GM19238 (cell line): ENCODE data around the gene HCK.

Experiments used
- DNase-seq: peaks from one replicate; pipeline ENCODE4 v3.0.0; 2011; ENCODE audit warnings: low spot score; ENCODE audit not compliant: insufficient read length

The HCK gene

DNA sequence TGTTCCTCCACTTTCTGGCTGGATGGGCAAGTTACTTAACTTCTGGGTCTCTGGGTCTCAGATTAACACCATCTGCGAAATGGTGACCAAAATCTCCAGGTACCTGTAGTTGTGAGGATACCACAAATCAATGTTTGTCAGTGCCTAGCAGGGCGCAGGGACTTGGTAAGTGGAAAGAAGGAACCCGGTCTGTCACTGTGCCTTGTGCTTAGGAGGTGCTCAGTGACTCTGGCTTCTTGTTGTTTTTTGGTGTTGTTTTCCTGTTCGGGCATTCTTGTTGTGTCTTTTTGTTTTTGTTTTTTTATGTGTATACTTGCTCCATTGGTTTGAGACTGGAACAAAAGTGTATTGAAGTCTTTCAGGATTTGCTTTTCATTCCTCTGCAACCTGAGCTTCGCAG, 75.3 kb downstream of the HCK start:
- no peak for DNase-seq

DNA sequence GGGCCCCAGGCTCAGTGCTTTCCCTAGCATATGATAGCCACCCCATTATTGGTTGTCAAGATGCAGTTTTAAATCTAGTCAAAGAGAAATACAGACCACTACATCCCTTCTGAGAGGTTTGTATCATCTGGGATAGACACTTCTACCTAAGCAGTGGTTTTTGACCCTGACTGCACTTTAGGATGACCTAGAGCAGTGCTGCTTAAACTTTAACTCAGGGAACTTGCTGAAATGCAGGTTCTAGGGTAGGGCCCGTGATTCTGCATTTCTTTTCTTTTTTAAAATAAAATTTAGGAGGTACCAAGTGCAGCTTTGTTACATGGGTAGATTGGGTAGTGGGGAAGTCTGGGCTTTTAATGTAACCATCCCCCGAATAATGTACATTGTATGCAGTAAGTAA, 76.1 kb downstream of the HCK start:
- DNase-seq, result no peak

DNA sequence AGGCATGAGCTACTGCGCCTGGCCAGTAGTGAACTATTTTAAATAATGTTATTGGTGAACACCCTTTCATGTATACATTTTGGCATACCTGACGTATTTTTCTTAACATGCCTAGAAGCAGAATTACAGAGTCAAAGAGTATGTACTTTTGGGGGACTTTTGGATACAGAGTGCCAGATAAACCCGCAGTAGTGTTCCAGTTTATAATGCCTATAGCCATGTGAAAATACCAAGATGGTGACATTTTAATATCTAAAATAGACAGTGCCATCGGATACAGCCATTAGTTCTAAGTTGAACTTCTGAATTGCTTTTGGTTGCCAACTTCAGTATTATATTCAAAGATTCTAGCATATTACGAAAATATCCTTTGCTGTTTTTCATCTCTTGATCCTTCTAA, 77.8 kb downstream of the HCK start:
- DNase-seq, result no peak

DNA sequence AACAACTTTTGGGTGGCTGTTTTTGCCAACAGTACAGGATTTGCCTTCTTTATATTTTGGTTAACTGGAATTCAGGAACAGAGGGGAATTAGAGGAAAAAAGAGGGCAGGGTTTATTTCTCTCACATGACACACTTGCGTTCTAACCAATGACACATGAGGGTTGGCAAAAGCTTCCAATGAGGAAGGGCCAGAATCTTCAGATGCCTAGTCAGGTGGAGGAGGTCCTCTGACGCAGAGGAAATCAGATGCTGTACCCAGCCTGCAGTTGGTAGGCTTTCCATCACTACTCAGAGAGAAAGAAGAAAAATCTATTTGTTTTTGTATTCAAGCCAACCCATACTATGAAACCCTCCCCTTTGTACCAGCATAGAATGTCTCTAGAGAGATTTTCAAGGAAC, 78.3 kb downstream of the HCK start:
- DNase-seq, result no peak

DNA sequence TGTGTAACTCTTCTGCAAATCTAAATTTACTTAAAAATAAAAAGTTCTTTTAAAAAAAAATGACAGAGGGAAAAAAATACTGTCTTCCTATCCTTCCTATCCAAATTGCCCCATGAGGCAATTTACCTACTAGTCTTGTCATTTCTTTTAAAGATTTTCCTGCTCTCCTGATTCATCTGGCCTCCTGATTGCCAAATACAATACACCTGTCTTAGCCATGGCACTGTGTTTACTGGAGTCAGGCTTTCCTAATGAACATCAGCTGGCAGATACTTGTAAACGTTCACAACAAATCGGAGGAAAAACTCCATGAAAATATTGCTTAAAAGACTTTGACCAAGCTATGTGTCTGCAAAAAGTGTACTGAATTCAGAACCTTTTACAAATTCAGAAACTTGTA, 78.9 kb downstream of the HCK start:
- DNase-seq, result no peak

DNA sequence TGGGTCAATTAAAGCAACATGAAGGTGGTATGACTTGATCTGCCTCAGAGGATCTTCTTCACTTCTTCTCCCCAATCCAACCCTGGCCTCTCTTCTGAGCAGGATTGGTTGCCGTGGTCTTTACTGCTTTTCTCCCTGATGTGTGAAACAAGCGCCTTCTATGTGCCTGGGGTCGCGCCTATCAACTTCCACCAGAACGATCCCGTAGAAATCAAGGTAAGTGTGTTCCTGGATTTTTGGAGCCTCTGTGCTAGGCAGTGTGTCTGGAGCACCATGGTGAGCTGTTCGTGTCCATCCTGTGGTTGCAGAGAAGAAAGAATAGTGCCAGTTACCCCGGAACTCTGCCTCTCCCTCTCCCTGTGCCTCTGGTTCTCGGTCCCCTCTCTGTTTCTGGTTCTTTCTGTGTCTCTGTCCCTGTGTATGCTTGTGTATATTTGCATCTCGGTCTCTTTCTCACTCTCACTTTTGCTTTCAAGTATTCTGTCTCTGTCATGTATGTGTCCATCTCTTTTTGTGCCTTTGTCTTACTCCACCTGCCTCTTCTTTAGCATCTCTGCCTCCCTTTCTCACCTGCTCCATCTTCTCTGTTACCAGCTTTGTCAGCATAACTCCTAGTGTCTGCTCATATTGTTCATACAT, 81.0 kb downstream of the HCK start:
- DNase-seq, result peak; percentile 30

DNA sequence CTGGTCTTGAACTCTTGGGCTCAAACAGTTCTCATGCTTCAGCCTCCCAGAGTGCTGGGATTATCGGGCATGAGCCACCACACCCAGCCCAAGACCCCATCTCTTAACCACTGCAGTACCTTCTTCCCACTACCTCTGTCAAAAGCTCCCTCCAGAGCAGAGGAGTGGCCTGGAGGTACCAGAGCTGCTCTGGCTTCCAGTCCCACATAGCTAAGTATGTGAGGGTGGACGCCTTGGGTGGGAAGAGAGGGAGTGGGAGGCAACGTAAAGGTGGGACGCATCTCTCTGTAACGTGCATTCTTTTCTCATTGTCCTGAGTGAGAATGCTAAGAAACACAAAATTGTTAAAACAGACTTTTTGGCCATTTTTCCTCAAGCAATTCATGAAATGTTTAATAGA, 82.0 kb downstream of the HCK start:
- DNase-seq, result no peak

DNA sequence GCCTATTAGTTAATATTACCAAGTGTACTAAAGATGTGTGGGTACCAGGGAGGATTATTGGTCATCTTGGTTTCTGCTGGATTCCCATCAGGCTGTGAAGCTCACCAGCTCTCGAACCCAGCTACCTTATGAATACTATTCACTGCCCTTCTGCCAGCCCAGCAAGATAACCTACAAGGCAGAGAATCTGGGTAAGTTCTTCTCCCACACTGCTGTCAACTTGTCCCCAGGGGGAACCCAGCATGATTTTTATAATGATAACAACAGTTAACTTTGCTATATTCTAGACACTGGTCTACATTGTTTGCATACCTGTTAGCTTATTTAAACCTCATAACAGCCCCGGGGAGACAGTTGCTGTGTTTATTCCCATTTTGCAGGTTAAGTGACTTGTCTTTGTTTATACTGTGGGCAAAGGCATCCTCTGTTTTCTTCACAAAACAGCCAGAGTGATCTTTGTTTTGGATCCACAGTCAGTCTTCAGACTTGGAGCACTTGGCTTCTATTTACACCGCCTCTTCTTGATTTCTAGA, 84.0 kb downstream of the HCK start:
- DNase-seq, result no peak

DNA sequence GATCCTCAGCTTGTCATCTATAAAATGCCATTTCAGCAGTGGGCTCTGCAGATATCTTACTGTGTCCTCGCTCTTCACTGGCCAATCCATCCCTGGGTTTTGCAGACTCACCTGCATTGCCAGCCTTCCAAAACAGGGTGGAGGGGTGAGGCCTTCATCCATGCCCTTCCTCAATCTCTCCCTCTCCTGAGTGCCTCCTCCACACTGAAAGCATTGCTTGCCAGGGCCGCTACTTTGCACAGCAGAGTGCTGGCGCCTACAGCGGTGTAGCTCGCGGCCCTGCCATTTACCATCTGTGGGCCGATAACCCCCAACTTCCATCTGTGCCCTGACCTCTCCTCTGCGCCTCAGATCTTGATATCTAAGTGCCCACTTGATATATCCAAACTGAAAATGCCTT, 86.9 kb downstream of the HCK start:
- no peak for DNase-seq

DNA sequence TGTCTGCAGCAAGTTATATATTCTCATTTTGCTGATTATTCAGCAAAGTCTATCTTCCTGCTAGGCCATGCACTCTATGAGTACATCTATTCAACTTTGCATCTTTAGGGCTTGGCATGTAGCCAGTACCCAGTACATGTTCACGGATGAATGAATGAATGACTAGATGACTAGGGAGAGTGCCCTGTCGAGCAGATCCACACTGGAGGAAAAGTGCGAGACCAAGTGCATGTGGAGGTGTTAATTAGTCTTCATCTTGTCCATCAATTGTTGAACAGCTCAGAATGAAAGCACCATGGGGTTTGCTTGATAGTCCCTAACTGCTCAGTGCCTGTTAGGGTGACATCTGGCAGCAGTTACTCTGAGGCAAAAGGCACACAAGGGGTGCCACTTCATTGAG, 87.9 kb downstream of the HCK start:
- no peak for DNase-seq

DNA sequence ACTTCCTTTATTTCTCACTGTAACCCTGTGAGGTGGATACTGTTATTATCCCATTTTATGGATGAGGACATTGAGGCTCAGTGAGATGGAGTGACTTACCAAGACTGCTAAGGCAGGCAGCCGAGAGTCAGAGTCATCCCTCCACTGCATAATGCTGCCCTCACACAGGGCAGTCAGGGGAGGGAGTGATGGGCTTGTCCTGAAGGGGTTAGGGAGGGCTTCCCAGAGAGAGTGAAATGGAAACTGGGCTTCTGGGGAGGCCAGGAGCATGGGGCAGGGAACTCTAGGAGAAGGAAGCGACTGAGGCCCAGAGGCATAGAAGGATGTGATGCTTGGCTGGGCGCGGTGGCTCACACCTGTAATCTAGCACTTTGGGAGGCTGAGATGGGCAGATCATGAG, 88.6 kb downstream of the HCK start:
- no peak for DNase-seq

DNA sequence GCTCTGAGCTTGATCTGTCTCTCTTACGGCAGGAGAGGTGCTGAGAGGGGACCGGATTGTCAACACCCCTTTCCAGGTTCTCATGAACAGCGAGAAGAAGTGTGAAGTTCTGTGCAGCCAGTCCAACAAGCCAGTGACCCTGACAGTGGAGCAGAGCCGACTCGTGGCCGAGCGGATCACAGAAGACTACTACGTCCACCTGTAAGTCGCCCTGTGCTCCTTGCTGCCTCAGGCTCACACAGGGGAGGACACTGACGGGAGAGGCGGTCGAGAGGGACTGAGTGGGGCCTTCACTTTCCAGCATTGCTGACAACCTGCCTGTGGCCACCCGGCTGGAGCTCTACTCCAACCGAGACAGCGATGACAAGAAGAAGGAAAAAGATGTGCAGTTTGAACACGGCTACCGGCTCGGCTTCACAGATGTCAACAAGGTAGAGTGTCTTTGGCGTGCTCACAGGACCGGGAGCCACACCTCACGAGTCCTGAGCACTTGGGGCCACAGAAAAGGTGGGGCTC, 89.5 kb downstream of the HCK start:
- no peak for DNase-seq

DNA sequence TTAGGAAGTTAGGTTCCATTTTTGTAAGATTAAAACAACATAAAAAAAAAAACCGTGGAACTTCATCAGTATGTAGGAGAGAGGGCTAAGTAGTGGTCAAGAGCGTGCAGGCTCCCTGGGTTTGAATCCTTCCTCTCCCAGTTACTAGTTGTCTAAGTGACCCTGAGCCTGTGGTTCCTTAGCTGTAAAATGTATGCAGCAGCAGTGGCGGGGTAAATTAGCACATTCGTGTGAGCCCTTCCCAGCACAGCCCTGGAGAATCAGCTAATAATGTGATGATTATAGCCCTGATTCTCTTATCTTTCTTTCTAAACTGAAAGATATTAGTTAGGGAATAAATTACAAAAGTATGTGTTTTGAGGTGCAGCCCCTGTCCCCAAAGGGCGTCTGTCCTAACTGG, 90.0 kb downstream of the HCK start:
- no peak for DNase-seq

DNA sequence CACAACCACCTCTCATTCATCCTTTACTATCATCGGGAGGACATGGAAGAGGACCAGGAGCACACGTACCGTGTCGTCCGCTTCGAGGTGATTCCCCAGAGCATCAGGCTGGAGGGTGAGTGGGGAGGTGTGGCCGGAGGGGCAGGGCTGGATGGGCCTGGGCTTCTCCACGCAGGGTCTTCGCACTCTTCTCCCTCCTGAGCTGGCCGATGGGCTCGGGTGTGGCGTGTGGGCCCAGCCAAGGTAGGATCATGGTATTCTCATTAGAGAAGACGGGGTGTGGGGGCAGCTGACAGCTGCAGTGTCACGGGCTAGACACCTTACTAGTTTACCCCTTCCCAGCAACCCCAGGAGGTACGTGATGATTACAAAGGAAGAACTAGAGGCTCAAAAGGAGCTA, 90.9 kb downstream of the HCK start:
- DNase-seq, result no peak

DNA sequence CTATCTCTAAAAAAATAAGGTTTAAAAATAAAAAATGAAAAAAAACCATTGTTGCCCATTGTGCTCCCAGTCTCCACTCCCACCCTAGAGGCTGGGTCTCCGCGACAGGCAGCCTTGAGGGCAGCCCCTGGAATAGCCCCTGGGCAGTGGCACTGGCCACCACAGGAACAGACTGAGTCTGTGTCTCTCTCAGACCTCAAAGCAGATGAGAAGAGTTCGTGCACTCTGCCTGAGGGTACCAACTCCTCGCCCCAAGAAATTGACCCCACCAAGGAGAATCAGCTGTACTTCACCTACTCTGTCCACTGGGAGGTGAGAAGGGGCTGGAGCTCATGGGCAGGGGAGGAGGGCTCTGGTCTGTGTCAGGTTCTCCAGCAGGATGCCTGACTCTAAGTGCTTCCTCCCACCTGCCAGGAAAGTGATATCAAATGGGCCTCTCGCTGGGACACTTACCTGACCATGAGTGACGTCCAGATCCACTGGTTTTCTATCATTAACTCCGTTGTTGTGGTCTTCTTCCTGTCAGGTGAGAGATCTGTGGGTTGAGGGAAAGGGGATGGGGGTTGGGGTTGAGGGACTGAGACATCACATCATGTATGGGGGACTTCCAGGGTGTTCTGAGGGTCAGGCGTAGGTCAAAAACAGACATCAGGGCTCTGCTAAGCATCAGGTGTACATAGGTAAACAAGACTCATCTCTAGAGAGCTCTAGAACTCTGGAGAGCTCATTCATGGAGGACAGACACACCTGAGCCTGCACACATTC, 93.0 kb downstream of the HCK start:
- DNase-seq, result no peak

DNA sequence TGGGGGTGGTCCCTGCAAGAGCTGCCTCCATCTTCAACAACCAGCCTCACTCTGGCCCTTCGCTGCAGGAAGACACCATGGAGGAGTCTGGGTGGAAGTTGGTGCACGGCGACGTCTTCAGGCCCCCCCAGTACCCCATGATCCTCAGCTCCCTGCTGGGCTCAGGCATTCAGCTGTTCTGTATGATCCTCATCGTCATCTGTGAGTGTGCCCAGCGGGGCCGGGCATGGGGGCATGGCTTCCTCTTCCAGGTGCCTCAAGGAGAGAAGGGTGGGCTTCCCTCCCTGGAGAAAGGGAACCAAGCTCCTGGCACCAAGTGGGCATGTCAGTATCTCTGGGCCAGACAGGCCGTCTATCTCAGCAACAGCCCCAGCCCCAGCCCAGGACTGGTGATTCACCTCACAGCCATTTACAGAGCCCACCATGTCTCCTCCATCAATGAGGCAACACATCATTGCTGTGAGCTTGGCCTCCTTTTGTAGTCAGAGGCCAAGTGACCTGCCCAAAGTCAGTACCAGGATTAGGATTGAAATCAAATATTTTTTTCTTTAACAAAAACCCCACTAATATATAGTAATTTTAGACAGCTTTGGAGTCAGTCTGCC, 97.6 kb downstream of the HCK start:
- DNase-seq, result no peak

DNA sequence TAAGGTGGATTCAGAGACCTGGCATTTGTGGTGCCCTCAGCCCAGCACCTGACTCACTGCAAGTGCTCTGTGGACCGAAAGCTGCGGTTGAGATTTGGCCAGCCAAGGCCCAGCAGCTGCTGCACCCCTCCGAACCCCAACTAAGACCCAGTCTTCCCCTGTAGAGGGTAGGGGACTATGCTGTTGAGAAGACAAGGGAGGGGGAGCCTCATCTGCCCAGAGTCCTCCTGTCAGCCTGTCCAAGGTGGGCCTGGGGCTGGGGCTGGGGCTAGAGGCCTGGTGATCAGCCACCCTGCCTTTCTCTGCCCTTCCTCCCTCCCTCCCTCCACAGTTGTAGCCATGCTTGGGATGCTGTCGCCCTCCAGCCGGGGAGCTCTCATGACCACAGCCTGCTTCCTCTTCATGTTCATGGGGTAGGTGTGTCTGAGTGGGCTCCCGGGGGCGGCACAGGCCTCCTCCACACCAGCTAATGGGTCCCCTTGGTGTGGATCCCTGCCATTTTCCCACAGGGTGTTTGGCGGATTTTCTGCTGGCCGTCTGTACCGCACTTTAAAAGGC, 98.3 kb downstream of the HCK start:
- no peak for DNase-seq
